Hematopoietic multipotent progenitor cell treated with erythropoietin and hydrocortisone succinate and interleukin-3 and kit ligand, for 17 days (in vitro differentiated cells): ENCODE measurements around the gene PSMB7.

Experiments
- DNase-seq: peaks from one replicate; pipeline ENCODE4 v3.0.0-alpha.2; 2015; ENCODE audit warnings: low spot score

PSMB7 gene

DNA sequence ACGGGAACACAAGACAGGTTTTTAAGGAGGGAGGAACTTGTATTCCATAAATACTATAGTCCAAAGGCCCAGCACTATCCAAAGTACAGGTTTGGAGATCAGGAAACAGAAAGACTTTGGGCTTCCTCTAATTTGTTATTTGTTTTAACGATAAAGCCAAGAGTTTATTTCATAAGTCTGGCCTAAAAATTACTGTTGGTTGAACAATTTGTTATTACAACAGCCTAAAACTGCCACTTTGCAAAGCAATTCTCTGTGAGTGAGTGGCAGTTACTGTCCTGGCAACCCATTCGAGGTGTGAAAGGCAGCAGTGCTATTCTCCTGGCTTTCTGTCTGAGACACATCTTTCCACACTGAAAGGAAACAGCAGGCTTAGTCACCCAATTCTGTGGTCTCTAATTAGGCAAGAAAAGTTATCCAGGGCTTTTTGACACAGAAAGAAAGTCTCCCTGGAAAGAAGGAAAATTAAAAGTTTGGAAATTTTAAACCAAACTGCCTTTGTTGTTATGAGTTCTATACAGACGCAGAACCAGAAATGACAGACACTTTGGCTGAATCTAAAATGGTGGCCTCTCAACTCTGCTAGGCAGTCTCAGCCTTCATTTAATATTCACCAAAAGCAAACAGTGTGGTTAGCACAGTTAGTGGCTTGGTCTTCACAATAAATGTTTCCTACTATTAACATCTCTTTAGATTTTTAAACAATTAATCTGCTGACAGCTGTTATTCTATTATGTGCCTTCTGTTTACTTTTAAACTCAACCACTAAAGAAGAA, 33.9 kb downstream of the PSMB7 start:
- DNase-seq, result no peak

DNA sequence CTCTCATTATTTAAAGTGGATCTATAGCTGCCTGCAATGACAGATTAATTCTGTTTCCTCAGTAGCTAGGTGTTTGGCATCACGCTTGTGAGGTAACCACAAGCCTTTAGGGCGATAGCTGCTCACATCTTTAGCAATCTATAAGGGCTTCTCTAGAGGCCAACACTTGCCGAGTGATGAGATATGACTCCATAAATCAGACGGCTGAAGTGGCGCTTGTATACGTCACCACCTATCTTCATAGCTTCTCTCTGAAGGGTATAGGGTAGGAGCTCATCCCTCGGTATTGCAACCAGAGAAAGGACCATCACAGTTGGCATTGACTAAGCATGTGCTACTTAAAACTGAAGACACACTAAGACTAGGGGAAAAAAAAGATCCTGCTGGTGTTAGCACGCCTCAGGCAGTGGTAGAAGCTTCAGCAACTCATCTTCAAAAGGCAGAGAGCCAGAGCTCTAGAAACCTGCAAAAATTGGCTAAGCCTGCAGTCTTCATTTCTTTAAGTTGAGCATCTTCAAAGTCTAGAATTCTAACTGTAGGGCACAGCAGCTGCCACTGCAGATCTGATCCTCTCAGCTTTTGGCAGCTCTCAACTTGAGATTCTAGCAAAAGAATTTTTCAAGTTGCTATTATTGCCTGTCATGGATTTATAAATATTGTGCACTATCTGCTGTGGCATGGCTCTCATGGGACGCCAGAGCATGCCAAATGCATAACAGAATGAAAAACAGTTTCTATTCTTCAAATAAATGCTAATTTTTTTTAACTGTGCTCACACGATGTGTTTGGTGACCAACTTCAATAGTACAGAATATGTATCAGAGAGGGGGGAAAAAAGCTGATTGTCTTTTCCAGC, 37.5 kb downstream of the PSMB7 start:
- DNase-seq, result no peak

DNA sequence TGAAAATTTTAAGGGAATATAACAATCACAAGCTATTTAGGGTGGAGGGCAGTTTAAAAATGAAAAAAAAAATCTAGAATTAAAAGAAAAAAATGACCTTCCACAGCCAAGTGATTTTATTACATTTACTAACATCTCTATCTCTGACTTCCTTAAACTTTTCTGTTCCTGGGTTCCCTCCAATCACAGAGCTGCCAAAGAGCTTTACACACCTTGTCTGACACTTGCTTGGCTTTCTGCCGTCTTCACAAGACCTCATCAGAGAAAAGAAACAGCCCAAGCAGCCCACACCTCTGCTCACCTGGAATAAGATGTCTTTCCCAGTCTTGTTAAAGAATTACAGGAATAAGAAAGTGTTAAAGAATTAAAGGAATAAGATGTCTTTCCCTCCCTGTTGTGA, 38.9 kb downstream of the PSMB7 start:
- DNase-seq, result no peak

DNA sequence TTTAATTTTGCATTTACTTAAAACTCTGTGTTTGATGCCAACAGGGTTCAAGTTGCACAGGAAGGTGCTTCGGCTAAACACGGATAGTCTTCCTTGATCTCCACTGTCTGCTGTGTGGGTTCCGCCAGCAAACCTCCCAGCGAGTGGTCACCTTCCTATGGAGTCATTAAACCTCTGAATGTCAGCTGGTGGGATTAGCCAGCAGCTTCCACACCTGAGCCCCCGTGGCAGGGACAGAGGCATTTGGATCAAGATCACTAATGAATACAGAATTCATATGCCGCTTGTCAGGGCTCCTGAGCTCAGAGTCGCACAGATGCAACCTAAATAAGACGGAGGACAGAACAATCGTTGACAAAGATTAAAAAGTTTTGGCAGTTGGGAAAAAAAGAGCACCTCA, 39.5 kb downstream of the PSMB7 start:
- DNase-seq, result no peak

DNA sequence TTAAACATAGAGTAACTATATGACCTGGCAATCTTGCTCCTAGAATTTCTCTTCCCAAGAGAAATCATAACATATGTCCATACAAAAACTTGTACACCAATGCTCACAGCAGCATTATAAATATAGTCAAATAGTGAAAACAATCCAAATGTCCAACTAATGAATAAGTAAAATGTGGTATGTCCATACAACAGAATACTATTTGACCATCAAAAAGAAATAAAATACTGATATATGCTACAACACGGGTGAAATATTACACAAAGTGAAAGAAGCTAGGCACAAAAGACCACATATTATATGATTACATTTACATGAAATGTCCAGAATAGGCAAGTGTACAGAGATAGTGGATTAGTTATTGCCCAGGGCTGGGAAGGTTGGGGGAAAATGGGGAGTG, 41.4 kb downstream of the PSMB7 start:
- no peak for DNase-seq

DNA sequence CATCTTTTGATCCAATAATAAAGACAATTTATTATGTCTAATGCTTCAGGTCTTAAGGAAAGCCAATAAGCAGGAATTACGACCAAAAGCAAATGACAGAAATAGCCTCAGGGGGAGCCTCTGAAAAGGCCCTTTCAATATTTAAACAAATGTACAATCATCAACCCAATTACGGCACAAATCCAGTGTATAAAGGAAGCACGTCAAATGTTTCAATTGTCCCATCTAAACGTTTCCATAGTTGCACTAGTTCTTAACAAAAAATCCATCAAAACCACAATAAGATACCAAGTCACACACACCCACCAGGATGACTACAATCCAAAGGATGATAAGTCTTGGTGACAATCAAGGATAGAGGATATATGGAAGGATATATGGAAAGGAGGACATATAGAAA, 41.9 kb downstream of the PSMB7 start:
- DNase-seq, result no peak

DNA sequence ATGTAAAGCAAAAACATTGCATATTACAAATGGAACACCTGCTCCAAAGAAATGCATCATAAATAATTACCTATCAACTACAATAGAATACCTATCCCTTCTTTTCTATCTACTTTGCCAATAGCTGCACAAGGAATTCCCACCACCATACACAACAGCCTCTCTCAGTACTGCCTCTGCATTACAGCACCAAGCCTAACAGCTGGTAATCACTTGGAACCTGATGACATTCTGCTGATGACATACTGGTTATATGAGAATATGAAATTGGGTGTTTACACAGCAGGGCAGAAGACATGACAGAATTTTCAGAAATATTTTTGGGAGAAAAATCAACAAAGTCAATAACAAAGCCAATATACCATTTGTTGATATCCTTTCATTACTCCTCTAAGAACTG, 43.2 kb downstream of the PSMB7 start:
- DNase-seq, result no peak

DNA sequence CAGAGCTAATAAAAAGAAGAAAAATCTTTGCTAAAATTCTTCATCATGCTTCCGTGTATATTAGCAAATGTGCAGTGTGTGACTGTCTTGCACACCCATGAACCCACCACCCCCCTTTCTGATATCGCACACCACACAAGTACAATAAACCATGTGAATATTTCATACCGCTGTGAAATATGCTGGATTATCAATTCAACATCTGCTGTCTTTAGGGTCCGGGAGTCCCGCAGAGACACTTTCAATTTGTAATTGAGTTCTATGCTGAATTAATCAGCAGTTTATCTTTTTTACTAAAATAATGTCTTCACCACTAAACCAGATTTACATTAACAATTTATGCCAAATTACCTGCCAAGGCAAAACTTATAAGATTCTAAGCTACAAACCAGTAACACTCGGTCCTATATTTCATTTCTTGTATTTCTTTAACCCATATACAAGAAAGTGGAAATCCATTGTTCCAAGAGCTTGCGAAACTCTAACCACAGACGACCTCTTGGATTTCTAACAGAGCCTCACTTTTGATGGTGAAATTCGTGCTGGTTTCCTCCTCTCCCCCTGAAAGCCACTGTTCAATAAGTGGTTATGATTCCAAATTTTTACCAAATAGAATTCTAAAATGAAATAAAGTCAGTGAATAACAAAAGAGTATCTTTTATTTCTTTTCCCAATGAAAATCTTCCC, 44.2 kb downstream of the PSMB7 start:
- no peak for DNase-seq

DNA sequence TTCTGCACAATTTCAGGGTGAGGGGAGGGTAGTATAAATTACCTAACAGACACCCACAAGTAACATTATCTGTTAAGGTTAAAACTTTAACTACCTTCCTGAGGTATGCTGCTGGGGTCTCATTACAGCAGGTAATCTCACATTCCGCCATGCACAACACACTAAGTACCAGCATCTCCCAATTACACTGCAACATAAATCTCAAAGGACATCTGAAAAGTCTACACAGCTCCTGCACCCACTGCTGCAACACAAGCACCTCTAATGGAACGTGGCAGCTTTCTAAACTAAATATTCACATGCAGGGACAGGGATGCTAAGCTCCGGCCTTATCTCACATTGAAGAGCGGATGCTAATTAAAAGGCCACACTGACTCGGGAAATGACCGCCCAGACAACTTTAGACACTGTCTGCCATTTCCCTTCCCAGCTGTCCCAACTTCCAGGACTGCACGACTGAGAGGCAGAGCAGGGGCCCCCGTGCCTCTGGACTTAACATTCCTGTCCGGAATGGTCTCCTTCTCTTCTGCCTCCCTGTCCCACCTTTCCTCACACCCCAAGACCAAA, 45.9 kb downstream of the PSMB7 start:
- no peak for DNase-seq

DNA sequence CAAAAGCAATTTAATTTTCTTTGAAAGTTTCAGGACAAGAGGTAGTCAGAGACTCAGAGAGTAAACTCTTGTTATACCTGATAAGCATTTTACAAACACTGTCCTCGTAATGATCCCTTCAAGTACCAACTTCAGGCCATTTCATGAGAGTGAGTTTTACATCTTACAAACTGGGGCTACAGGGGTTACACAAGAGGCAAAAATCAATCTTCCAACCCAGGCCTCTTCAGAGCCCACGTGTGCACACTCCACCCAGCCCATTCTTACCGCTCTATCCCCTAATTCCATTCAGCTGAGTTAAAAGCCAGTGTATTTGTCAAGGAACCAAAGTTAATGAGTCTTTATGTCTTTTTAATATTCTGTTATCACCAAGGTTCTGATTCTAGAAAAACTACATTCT, 46.5 kb downstream of the PSMB7 start:
- no peak for DNase-seq

DNA sequence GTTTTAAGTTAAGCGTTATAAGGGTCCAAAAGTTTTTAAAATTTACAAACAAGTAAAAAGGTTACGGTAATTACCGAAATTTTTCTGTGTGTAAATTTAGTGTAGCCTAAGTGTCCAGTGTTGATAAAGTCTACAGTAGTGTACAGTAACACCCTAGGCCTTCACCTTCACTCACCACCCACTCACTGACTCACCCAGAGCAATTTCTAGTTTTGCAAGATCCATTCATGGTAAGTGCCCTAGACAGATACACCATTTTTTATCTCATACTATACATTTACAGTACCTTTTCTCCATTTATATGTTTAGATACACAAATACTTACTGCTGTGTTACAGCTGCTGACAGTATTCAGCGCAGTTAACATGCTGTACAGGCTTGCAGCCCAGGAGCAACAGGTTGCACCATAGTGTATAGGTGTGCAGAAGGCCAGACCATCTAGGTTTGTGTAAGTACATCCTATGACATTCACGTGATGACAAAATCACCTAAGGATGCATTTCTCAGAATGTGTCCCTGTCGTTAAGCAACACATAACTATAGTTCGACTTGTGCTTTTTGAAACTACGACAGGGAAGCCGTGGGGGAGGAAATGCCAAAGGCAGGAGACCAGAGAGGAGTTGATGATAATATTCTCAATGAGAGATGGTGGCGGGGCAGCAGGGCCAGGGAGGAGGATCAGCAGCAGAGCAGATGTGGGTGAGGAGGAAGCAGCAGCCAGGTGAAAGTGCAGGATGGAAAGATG, 48.6 kb downstream of the PSMB7 start:
- DNase-seq, result no peak

DNA sequence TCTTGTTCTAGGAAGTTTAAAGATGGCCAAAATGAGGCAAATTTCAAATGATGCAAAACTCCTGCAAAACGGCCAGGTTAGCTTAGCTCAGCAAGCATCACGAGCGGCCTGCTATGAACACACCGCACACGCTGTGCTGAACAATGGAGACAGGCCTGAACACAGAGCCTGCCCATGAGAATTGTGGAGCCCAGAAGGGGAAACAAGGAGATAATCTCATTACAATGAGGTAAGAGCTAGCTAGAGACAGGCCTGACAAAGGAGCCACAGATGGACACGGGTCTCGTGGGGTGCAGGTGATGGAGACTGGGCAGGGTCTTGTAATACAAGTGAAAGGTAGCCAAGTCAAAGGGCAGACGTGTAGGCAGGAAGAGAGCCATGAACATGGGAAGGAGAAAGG, 50.2 kb downstream of the PSMB7 start:
- DNase-seq, result no peak

DNA sequence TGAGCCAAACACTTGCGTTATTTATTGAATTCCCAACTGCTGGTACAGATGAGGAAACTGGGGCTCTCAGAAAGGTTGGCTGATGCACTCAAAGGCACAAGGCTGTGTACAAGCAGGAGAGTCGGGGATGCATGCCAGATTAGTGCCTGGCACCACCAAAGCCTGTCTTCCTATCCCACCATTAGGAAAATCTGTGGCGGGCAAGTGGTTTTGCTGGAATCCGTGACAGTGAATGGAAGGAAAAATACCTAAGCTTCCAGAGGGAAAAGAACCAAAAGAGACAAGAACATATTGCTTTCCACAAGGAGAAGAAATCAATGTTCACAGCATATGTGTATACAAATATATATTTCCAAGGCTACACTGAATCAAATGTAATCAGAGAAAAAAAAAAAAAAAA, 51.1 kb downstream of the PSMB7 start:
- DNase-seq, result no peak

DNA sequence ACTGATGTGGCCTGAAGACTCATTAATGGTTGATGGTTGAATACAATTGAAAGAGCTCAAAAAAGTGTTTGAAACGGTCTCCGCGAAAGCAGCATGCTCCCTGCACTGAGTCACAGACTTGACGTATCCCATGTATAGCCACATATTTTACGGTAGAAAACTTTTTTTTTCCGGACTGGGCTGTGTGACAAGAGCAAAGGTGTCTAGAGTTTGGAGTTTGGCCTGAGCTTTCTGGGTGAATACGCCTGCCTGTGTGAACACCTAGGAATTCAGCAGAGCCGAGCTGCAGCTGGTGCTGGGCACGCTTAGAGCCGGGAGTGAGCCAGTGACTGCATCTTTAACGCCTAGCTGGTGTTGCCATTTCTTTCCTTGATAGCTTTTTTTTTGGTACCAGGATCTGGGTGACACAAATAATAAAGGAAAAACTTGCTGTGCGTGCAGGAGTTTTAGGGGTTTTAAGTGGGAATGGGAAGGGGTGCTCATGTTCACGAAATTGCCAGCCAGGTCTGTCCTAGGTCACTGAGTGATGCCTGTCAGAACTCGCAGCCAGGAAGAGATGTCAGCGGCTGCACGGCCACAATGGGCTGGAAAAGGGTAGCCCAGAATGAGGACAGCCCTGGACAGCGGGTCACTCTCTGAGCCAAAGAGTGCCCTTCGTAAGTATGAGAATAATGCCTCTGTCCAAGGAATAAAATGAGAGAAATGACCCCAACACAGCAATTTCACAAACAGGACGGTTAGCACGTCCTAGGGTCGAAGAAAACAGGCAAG, 51.7 kb downstream of the PSMB7 start:
- no peak for DNase-seq

DNA sequence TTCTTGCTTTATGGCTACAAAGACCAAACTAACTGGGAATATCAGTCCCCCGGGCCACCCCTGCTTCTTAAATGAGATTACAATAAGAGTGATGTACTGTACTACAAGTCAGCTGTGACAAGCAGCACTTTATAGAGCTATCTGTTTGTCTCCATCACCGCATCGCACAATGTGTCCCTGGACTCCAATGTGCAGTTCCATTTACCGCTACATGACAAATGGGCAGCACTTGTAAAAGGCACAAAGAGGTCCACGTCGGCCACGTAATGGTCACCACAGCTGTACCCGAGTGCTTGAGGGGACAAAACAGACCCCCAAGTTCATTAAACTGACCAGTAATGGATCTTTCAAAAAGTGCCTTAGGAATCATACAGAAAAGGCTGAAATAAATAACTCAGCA, 54.1 kb downstream of the PSMB7 start:
- DNase-seq, result no peak

DNA sequence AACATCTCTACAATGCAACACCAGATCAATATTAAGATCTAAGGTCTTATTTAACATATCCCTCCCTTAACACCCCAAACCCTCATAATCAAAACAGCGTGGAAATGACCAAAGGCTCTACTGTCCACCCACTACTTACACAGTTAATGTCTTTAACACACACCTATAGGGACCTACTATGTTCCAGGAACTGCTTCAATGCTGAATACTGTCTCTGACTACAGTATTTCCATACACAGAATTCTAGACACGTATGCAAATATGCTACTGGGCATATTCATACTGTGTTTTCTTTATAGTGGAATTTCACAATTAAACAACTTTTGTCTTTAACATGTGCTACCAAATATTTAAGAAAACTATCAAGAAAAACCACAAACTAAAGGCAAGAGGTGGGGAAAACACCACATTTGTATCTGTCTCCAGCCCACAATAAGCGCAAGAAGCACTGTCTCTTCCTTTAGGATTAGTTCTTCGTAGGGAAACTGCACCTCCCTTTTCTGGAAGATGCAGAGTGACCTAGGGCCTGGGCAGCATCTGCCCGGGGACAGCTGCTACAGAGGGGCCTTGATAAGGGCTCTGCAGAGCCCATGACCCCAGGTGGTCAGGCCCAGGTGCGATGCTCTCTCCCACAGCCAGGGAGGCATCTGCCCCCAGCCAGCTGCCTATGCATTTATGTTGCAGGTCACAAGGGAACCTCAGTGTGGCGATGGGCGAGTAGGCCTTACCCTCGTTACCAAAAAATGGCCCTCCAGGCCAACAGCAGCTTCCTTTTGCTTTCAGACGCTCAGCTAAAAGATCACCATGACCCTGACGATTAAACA, 55.2 kb downstream of the PSMB7 start:
- no peak for DNase-seq

DNA sequence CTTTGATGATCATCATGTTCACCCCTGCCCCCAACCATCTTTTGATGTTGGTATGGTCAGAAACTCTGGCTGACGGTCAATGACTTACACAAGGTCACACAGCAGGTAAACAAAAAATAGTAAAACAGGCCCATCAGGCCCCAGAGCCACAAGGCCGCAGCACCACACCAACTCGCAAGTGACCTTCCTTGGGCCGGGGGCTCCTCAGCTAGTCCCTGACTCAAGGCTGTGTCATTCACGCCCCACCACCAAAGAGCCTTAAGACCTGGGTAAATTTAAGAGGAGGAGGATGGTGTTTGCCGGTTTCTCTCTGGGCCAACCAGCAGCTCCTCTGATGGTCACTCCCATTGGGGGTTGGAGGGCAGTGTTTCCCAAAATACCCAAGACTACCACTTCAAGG, 55.8 kb downstream of the PSMB7 start:
- DNase-seq, result no peak

DNA sequence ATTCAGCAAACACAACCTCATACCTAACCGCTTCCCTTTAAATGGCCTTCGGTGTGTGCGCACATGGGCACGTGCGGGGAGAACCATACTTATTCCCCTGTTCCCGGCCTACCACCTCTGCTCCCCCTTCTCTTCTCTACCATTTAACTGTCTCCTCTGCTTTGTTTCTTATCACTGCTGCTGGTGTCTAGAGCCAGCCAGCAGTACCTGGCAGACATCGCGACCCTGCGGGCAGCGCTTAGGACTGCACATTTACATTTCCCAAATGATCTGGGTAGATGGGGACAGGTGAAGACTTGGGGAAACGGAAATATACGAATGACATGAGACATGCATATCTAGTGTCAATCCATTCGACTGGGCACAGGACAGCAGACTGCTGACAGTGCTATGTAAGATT, 56.6 kb downstream of the PSMB7 start:
- DNase-seq, result no peak

DNA sequence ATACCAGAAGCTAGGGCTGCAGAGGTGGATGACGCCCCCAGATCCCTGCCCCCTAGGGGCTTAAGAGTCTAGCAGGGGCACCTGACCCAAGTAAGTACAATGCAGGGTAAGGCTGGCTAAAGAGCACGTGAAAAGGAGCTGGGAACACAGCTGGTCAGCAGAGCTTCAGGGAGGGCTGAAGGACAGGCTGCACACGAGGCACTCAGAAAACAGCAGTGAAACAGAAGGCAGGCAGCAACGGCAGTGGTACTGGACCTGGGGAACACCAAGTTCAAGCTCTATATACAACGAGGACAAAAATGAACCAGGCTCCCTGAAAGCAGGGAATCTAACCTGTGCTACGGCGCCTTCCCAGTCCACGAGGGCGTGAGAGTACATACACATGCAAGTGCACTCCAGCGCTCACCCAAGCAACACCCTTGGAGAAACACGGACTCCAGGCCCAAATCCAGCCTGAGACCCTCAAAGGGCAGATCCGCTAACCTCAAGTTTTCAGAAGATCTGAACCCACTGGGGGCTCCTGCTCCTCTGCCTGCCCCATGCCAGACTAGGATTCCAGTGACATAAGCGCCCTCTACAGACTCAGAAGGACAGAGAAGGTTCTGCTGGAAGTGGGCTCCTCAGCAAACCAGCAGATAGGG, 57.4 kb downstream of the PSMB7 start:
- DNase-seq, result no peak
